Measurements from ENCODE around the gene MAGEB4.

The MAGEB4 gene

GRCh38 chrX:30283456-30284200, 41.8 kb downstream of the MAGEB4 start:
- no peak for DNase-seq (ENCODE audit: low read depth, low spot score)
